Cardiac septum (tissue), 1 donor: ENCODE results near the gene CRYBG1. TPM values are rescaled to one million over a fixed set of nuclear protein-coding genes. Genes with fewer than 3 reads are reported as not detected.
"Not testable (repeated sequence)": the region's sequence is repeated elsewhere in the genome, so short reads cannot be mapped to it uniquely, and the experiment has no call there.

ENCODE experiments used
- DNase-seq: peaks from one replicate; pipeline ENCODE4 v3.0.0-alpha.2; 2020; ENCODE audit warnings: low spot score
- intact Hi-C: fragments of 100-400 bp; cut with DNase I; formaldehyde crosslinking; loops from one replicate; pipeline ENCODE4 v1.14.0; 2022
- total RNA-seq: library from RNA; stranded (reverse); fragmentation: NEBNext Ultra II Directional; extraction: Animal tissue kit (Norgen Biotek cat#: 25700); gene quantifications from one replicate; pipeline ENCODE4 v1.2.1, GENCODE V29; 2021
- donor health status: DM: no; HTN: no; CAD: no.

CRYBG1 gene
- total RNA-seq, 1 donor from 2014 or later = 1.7 TPM

- intact Hi-C loops = no loop called here
- no peak for DNase-seq
Measured at GRCh38 chr6:106369739-106370138, 9.2 kb downstream of the CRYBG1 start.

- intact Hi-C loops = no loop called here
- DNase-seq = no peak
Measured at GRCh38 chr6:106370639-106371038, 10.1 kb downstream of the CRYBG1 start.

DNA sequence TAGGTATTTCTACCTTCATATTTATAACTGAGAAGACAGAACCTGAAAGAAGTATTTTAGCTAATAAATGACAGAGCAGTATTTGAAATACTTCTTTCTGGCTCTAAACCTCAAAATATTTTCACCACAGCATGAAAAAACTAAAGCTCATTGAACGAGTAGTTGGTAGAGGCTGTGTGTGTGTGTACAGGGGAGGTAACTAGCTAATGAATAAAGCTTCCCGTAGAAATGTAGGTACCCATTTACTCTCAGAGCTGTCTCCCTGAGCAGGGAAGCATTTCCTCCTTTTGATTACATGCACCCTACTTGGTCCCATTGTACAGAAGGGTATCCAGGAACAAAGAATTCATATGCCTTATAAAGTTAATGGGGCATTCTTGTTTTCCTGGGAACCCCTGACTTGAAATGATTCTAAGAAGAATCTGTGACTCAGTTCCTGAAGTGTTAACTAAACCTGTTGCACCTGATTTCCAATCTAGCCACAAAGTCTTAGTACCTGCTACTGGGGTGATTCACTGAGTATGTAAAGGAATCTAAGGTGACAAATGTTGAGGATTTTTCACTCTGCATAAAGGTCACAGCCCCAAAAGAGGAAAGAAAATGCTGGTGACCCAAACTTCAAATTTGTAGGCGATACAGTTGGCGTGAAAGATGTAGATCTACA lies 12.5 kb downstream of the CRYBG1 start:
- intact Hi-C loops = no loop called here
- DNase-seq = no peak

GRCh38 chr6:106373502-106374239 lies 13.2 kb downstream of the CRYBG1 start:
- DNase-seq = no peak
- intact Hi-C loops = no loop called here

- DNase-seq = no peak
- intact Hi-C loops = no loop called here
Measured at GRCh38 chr6:106377061-106377540, 16.6 kb downstream of the CRYBG1 start.

GRCh38 chr6:106379951-106380350 lies 19.4 kb downstream of the CRYBG1 start:
- intact Hi-C loops = no loop called here
- DNase-seq = no peak

DNA sequence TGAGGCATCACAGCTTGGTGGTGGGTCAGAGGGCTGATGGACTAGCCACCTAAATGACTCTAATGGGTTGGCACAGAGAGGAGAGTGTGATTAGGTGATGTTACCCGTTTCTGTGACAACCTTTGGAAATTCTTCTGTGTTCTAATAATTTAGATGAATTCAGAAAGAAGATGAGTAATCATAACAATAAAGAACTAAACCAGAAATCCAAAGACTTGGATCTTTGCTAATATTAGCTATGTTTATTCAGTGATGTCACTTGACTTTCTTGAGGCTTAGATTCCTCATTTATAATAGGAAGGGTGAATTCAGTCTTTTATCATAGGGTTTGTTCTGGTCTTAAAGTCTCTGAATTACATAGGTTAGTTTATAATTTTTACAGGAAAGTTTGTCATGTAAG lies 19.9 kb downstream of the CRYBG1 start:
- DNase-seq = no peak
- intact Hi-C loops = no loop called here

DNA sequence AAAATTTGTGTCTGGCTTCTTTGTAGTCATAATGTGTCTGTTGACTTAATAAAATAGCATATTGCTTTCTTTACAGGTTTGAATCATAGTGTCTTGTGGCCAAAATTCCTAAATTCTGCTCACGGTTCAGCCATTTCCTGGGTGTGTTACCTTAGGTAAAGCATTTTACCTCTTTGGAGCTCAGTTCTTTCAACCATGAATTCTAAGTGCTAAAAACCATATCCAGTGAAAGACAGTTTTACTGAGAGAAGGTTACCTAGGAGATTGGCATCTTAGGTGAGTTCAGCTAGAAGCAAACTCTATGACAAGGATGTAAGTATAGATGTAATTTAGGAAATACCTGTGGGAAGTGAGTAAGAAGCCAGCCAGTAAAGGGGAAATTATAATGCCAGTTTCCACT lies 20.7 kb downstream of the CRYBG1 start:
- intact Hi-C loops = no loop called here
- no peak for DNase-seq

- no peak for DNase-seq
- intact Hi-C loops = no loop called here
Measured at GRCh38 chr6:106381881-106382280, 21.4 kb downstream of the CRYBG1 start.

DNA sequence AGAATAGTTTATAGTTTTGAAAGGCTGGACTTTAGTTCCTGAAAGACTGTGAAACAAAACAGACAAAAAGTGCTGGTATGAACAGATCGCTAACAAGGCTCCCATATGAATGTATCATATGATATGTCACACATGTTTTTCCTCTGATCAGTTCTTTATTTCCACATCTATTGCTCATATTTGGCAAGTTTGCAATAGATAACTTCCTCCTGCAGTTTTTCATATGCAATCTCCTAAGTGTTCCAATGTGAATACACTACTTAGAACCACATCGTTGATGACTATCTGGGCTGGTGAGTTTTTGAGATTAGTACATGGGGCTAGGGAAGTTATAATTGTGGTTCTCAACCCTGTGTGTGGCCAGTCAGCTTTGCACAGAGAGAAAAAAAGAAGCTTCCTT lies 23.1 kb downstream of the CRYBG1 start:
- DNase-seq = no peak
- intact Hi-C loops = no loop called here

DNA sequence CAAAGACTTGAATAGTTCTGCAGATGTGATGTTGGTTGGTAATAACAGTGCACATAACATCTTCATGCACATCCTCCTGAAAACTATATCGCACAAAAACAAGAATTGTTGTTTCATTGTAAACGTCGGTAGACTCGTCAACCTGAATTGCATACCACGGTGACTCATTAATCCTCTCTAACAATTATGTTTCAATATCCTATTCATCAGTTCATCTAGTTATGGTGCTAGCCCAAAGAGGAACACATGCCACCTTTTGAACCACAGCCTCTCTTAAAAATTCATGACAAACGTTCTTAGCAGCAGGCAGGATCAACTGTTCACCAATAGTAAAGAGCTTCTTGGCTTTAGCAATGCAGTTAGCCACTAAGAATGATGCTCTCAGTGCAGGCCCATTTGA lies 25.0 kb downstream of the CRYBG1 start:
- intact Hi-C loops = no loop called here
- DNase-seq = no peak

DNA sequence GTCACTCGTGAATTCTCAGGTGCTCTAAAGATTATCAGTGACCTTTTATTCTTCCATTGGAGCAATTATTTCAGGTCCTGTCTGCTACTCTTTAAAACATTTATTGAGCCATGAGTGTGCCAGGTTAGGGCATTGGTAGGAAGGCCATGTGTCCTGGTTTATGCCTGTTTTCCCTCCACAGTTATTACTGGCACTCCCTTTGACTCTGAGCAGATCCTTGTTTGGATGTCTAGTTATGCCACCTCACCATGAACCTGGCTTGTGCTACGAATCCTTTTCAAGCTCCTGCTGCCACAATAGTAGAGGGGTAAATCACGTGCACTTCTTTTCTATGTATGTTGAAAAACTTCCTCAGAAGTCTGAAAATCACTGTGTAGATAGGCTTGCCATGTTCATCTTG lies 27.4 kb downstream of the CRYBG1 start:
- intact Hi-C loops = no loop called here
- DNase-seq = no peak

GRCh38 chr6:106390088-106390487 lies 29.6 kb downstream of the CRYBG1 start:
- no peak for DNase-seq
- intact Hi-C loops = no loop called here

DNA sequence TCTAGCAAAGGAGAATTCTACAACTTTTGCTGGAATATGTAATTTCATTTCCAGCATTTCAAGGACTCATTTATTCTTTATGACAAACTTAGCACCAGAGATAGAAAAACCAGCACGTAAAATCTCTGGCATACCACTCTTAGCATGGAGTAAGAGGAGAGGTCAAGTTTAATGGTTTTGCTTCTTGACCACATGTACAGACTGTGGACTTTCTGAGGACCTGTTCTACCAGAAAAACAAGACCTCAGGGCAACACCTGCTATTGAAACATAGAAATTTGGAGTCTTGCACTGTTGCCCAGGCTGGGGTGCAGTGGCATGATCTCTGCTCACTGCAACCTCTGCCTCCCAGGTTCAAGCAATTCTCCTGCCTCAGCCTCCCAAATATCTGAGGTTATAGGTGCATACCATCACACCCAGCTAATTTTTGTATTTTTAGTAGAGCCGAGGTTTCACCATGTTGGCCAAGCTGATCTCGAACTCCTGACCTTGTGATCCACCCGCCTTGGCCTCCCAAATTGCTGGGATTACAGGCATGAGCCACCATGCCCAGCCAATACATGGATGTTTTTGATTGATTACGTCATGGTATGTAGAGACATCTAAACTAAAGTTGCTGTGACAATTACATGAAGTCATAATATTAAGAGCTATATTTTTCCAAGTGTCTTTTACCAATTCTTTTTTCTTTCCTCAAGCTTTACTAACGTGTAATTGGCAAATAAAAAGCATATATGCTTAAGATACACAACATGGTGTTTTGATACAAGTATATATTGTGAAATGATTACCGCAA lies 36.1 kb downstream of the CRYBG1 start:
- DNase-seq = no peak
- intact Hi-C loops = no loop called here

DNA sequence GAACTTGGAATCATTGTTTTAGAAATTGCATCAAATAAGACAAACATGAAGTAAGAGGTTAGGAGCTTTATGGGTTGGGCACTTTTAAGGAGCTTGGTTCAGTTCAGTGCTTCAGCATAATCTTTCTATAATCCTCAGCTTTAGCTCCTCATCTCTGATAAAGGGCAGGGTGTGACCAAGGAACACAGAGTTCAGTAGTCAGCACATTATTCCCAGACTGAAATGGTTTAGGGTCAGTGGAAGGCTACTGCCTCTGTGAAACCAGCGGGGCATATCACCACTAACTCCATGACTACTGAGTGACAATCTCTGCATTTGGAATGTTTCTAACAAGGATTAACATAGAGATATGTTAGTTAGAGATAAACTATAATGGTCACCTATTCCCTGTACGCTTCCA lies 36.9 kb downstream of the CRYBG1 start:
- DNase-seq = no peak
- intact Hi-C loops = no loop called here

- intact Hi-C loops = no loop called here
Measured at GRCh38 chr6:106398621-106399020, 38.1 kb downstream of the CRYBG1 start.

DNA sequence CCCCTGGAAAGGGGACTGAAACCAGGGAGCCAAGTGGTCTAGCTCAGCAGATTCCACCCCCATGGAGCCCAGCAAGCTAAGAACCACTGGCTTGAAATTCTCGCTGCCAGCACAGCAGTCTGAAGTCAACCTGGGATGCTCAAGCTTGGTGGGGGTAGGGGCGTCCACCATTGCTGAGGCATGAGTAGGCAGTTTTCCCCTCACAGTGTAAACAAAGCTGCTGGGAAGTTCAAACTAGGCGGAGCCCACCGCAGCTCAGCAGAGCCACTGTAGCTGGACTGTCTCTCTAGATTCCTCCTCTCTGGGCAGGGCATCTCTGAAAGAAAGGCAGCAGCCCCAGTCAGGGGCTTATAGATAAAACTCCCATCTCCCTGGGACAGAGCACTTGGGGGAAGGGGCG lies 44.5 kb downstream of the CRYBG1 start:
- intact Hi-C loops, DNase-seq: not testable (repeated sequence)

More at GRCh38 chr6:106398621-106399020, 38.1 kb downstream of the CRYBG1 start:
- no peak for DNase-seq

- DNase-seq = no peak
- intact Hi-C loops = no loop called here
Measured at GRCh38 chr6:106411056-106411455, 50.5 kb downstream of the CRYBG1 start.

GRCh38 chr6:106411643-106412200 lies 51.2 kb downstream of the CRYBG1 start:
- intact Hi-C loops = no loop called here
- DNase-seq = no peak

GRCh38 chr6:106413016-106413415 lies 52.5 kb downstream of the CRYBG1 start:
- no peak for DNase-seq
- intact Hi-C loops = no loop called here
